Right kidney (tissue), 1 donor: Measurements from ENCODE around the gene B3GNT4.
"Not testable (repeated sequence)": the region's sequence is repeated elsewhere in the genome, so short reads cannot be mapped to it uniquely, and the experiment has no call there.

Source experiments
- DNase-seq: peaks from one replicate; pipeline ENCODE4 v3.0.0-alpha.2; 2016

B3GNT4 gene

GRCh38 chr12:122215771-122216170 lies 12.3 kb downstream of the B3GNT4 start:
- no peak for DNase-seq

- DNase-seq = no peak
These were observed 12.9 kb downstream of the B3GNT4 start for GRCh38 chr12:122216445-122216844.

- peak; percentile 99 for DNase-seq
These were observed 22.3 kb downstream of the B3GNT4 start, which contains the start of gene DIABLO for GRCh38 chr12:122225683-122226365. TSS of gene DIABLO (minus strand) at chr12:122226052. CDS start at chr12:122226014, 38 bp downstream.

- DNase-seq = no peak
These were observed 23.0 kb downstream of the B3GNT4 start for GRCh38 chr12:122226366-122227125.

GRCh38 chr12:122227341-122227740 lies 23.8 kb downstream of the B3GNT4 start:
- no peak for DNase-seq

- no peak for DNase-seq
These were observed 24.6 kb downstream of the B3GNT4 start for GRCh38 chr12:122228092-122228491.

- no peak for DNase-seq
These were observed 27.3 kb downstream of the B3GNT4 start for GRCh38 chr12:122230798-122231197.

GRCh38 chr12:122232691-122233090 lies 29.2 kb downstream of the B3GNT4 start:
- no peak for DNase-seq

- DNase-seq = no peak
These were observed 32.2 kb downstream of the B3GNT4 start for GRCh38 chr12:122235741-122236140.

- DNase-seq = no peak
These were observed 35.4 kb downstream of the B3GNT4 start for GRCh38 chr12:122238861-122239260.

GRCh38 chr12:122243965-122244364 lies 40.5 kb downstream of the B3GNT4 start:
- no peak for DNase-seq

GRCh38 chr12:122244565-122245371 lies 41.3 kb downstream of the B3GNT4 start:
- no peak for DNase-seq

- no peak for DNase-seq
These were observed 42.0 kb downstream of the B3GNT4 start for GRCh38 chr12:122245553-122245952.

GRCh38 chr12:122250047-122250446 lies 46.5 kb downstream of the B3GNT4 start:
- no peak for DNase-seq

GRCh38 chr12:122250536-122250935 lies 47.0 kb downstream of the B3GNT4 start:
- DNase-seq = no peak

- not testable (repeated sequence) for DNase-seq
These were observed 55.0 kb downstream of the B3GNT4 start for GRCh38 chr12:122258462-122258861.
